Esophagus muscularis mucosa (tissue), 3 donors: ENCODE data around the gene IL6R.

Experiments used
- POLR2AphosphoS5 ChIP-seq, 2 donors: sonication (generic); formaldehyde crosslinking; IDR thresholded peaks; one replicate each; pipeline ENCODE4 v1.6.1; 2017; ENCODE audit warnings: antibody characterized with exemption in 2 of 2
- TF ChIP-seq, protein P1 (sequence below), 3 experiments: fragments of 200-600 bp in 2 of 3; fragments of 450-650 bp in 1 of 3; sonication (generic) in 2 of 3; IDR thresholded peaks; one replicate each; pipeline ENCODE4 v1.5.1; 2017 to 2019; ENCODE audit warnings: antibody characterized with exemption in 3 of 3, mild to moderate bottlenecking in 2 of 3, moderate library complexity in 1 of 3

GRCh38 chr1:154441241-154441888, 36.2 kb downstream of the IL6R start:
- no peak for TF ChIP-seq POLR2AphosphoS5 (IDR thresholded peaks at IDR 0.05)
- TF ChIP-seq, protein P1, sequence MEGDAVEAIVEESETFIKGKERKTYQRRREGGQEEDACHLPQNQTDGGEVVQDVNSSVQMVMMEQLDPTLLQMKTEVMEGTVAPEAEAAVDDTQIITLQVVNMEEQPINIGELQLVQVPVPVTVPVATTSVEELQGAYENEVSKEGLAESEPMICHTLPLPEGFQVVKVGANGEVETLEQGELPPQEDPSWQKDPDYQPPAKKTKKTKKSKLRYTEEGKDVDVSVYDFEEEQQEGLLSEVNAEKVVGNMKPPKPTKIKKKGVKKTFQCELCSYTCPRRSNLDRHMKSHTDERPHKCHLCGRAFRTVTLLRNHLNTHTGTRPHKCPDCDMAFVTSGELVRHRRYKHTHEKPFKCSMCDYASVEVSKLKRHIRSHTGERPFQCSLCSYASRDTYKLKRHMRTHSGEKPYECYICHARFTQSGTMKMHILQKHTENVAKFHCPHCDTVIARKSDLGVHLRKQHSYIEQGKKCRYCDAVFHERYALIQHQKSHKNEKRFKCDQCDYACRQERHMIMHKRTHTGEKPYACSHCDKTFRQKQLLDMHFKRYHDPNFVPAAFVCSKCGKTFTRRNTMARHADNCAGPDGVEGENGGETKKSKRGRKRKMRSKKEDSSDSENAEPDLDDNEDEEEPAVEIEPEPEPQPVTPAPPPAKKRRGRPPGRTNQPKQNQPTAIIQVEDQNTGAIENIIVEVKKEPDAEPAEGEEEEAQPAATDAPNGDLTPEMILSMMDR (IDR thresholded peaks at IDR 0.05), result no peak
